ENCODE data around the gene CLASP2.

CLASP2 gene

GRCh38 chr3:33575311-33575710 lies 142.7 kb downstream of the CLASP2 start:
- Histone ChIP-seq H2BK5ac (ENCODE audit: low read length) (no peak overlapping the region), H3K9me3 (replicated peaks in 1 of 2; ENCODE audit: control insufficient read depth in 2 of 2, insufficient read depth in 1 of 2, low read depth in 1 of 2, low read length in 2 of 2) (no peaks in the 10 kb centered on the region), H2AFZ (ENCODE audit: low read length) (no peak overlapping the region), H3K4me3 (ENCODE audit: low read length in 2 of 2) (no peak overlapping the region), H3K36me3 (replicated peaks in 1 of 2; ENCODE audit: control insufficient read depth in 2 of 2, insufficient read depth in 2 of 2, low read length in 2 of 2) (peaks cover 3 to 63% of the 10 kb centered on the region in 2 donors), H3K79me1 (ENCODE audit: low read depth, low read length) (no peaks in the 10 kb centered on the region), H3K4ac (ENCODE audit: low read length) (no peak overlapping the region), H3K9ac (ENCODE audit: low read depth, low read length, poor library complexity) (no peak overlapping the region), H3K27ac (replicated peaks; ENCODE audit: low read length) (no peak overlapping the region), H3K27me3 (ENCODE audit: control insufficient read depth in 3 of 3, insufficient read depth in 3 of 3, low read depth in 1 of 3, low read length in 3 of 3) (no peaks in the 10 kb centered on the region), H4K91ac (ENCODE audit: low read depth, low read length, poor library complexity) (no peak overlapping the region), H3K23ac (ENCODE audit: low read depth, low read length, poor library complexity) (no peak overlapping the region), H2BK120ac (ENCODE audit: low read depth, low read length) (no peak overlapping the region), H2AK5ac (ENCODE audit: low read depth, low read length) (no peak overlapping the region), H3K4me1 (ENCODE audit: control insufficient read depth in 2 of 2, insufficient read depth in 1 of 2, low read depth in 1 of 2, low read length in 2 of 2) (peaks cover 6% of the 10 kb centered on the region in 2 donors), H4K8ac (ENCODE audit: low read depth, low read length) (no peak overlapping the region), H3K14ac (ENCODE audit: low read length) (no peak overlapping the region), H2BK15ac (ENCODE audit: low read length) (no peak overlapping the region), H3K18ac (ENCODE audit: low read length) (no peak overlapping the region), H2BK12ac (ENCODE audit: low read length) (no peak overlapping the region), H3K4me2 (ENCODE audit: insufficient read depth, low read length, poor library complexity, severe bottlenecking) (no peak overlapping the region)
- no peak for DNase-seq (ENCODE audit: low spot score)
- WGBS, 2 donors (ENCODE audit: extremely low coverage in 2 of 2, insufficient read length in 2 of 2, insufficient replicate concordance in 1 of 2) = no CpG with 5 or more reads among the region's 1 CpG

GRCh38 chr3:33557829-33558228 lies 160.2 kb downstream of the CLASP2 start:
- no peak overlapping the region for H4K8ac ChIP-seq (ENCODE audit: low read depth, low read length)
- H3K36me3 ChIP-seq (replicated peaks in 1 of 2; ENCODE audit: control insufficient read depth in 2 of 2, insufficient read depth in 2 of 2, low read length in 2 of 2) = peaks cover 2 to 42% of the 10 kb centered on the region in 2 donors
- no peak overlapping the region for H3K14ac ChIP-seq (ENCODE audit: low read length)
- no peak overlapping the region for H3K18ac ChIP-seq (ENCODE audit: low read length)
- no peaks in the 10 kb centered on the region for H3K27me3 ChIP-seq (ENCODE audit: control insufficient read depth in 3 of 3, insufficient read depth in 3 of 3, low read depth in 1 of 3, low read length in 3 of 3)
- H2BK5ac ChIP-seq (ENCODE audit: low read length) = no peak overlapping the region
- no peak overlapping the region for H2AK5ac ChIP-seq (ENCODE audit: low read depth, low read length)
- H3K9me3 ChIP-seq (replicated peaks in 1 of 2; ENCODE audit: control insufficient read depth in 2 of 2, insufficient read depth in 1 of 2, low read depth in 1 of 2, low read length in 2 of 2) = no peaks in the 10 kb centered on the region
- no peak overlapping the region for H2BK12ac ChIP-seq (ENCODE audit: low read length)
- H3K4ac ChIP-seq (ENCODE audit: low read length) = no peak overlapping the region
- no peak overlapping the region for H3K23ac ChIP-seq (ENCODE audit: low read depth, low read length, poor library complexity)
- H3K4me1 ChIP-seq (ENCODE audit: control insufficient read depth in 2 of 2, insufficient read depth in 1 of 2, low read depth in 1 of 2, low read length in 2 of 2) = no peaks in the 10 kb centered on the region
- DNase-seq (ENCODE audit: low spot score) = no peak
- H4K91ac ChIP-seq (ENCODE audit: low read depth, low read length, poor library complexity) = no peak overlapping the region
- no peak overlapping the region for H3K4me3 ChIP-seq (ENCODE audit: low read length in 2 of 2)
- no peak overlapping the region for H2AFZ ChIP-seq (ENCODE audit: low read length)
- no peak overlapping the region for H2BK15ac ChIP-seq (ENCODE audit: low read length)
- WGBS, 2 donors (ENCODE audit: extremely low coverage in 2 of 2, insufficient read length in 2 of 2, insufficient replicate concordance in 1 of 2) = no CpG with 5 or more reads among the region's 3 CpGs
- H3K9ac ChIP-seq (ENCODE audit: low read depth, low read length, poor library complexity) = no peak overlapping the region
- no peak overlapping the region for H3K4me2 ChIP-seq (ENCODE audit: insufficient read depth, low read length, poor library complexity, severe bottlenecking)
- H3K79me1 ChIP-seq (ENCODE audit: low read depth, low read length) = no peaks in the 10 kb centered on the region
- no peak overlapping the region for H3K27ac ChIP-seq (replicated peaks; ENCODE audit: low read length)
- no peak overlapping the region for H2BK120ac ChIP-seq (ENCODE audit: low read depth, low read length)

- no peak overlapping the region for H2BK15ac ChIP-seq (ENCODE audit: low read length)
- H2AK5ac ChIP-seq (ENCODE audit: low read depth, low read length) = no peak overlapping the region
- H2AFZ ChIP-seq (ENCODE audit: low read length) = no peak overlapping the region
- peaks cover 2 to 42% of the 10 kb centered on the region in 2 donors for H3K36me3 ChIP-seq (replicated peaks in 1 of 2; ENCODE audit: control insufficient read depth in 2 of 2, insufficient read depth in 2 of 2, low read length in 2 of 2)
- no peak overlapping the region for H4K91ac ChIP-seq (ENCODE audit: low read depth, low read length, poor library complexity)
- H3K9ac ChIP-seq (ENCODE audit: low read depth, low read length, poor library complexity) = no peak overlapping the region
- WGBS, 2 donors (ENCODE audit: extremely low coverage in 2 of 2, insufficient read length in 2 of 2, insufficient replicate concordance in 1 of 2) = no CpG with 5 or more reads among the region's 1 CpG
- H3K27me3 ChIP-seq (ENCODE audit: control insufficient read depth in 3 of 3, insufficient read depth in 3 of 3, low read depth in 1 of 3, low read length in 3 of 3) = no peaks in the 10 kb centered on the region
- no peaks in the 10 kb centered on the region for H3K79me1 ChIP-seq (ENCODE audit: low read depth, low read length)
- H2BK120ac ChIP-seq (ENCODE audit: low read depth, low read length) = no peak overlapping the region
- H4K8ac ChIP-seq (ENCODE audit: low read depth, low read length) = no peak overlapping the region
- no peaks in the 10 kb centered on the region for H3K9me3 ChIP-seq (replicated peaks in 1 of 2; ENCODE audit: control insufficient read depth in 2 of 2, insufficient read depth in 1 of 2, low read depth in 1 of 2, low read length in 2 of 2)
- no peak overlapping the region for H3K23ac ChIP-seq (ENCODE audit: low read depth, low read length, poor library complexity)
- H3K18ac ChIP-seq (ENCODE audit: low read length) = no peak overlapping the region
- no peaks in the 10 kb centered on the region for H3K4me1 ChIP-seq (ENCODE audit: control insufficient read depth in 2 of 2, insufficient read depth in 1 of 2, low read depth in 1 of 2, low read length in 2 of 2)
- H2BK12ac ChIP-seq (ENCODE audit: low read length) = no peak overlapping the region
- H3K4me3 ChIP-seq (ENCODE audit: low read length in 2 of 2) = no peak overlapping the region
- H3K14ac ChIP-seq (ENCODE audit: low read length) = no peak overlapping the region
- DNase-seq (ENCODE audit: low spot score) = no peak
- H3K4ac ChIP-seq (ENCODE audit: low read length) = no peak overlapping the region
- H2BK5ac ChIP-seq (ENCODE audit: low read length) = no peak overlapping the region
- no peak overlapping the region for H3K27ac ChIP-seq (replicated peaks; ENCODE audit: low read length)
- no peak overlapping the region for H3K4me2 ChIP-seq (ENCODE audit: insufficient read depth, low read length, poor library complexity, severe bottlenecking)
Measured at GRCh38 chr3:33557279-33557678, 160.8 kb downstream of the CLASP2 start.

GRCh38 chr3:33547101-33547500 lies 171.0 kb downstream of the CLASP2 start:
- no CpG with 5 or more reads among the region's 1 CpG for WGBS, 2 donors (ENCODE audit: extremely low coverage in 2 of 2, insufficient read length in 2 of 2, insufficient replicate concordance in 1 of 2)
- H3K4me1 ChIP-seq (ENCODE audit: control insufficient read depth in 2 of 2, insufficient read depth in 1 of 2, low read depth in 1 of 2, low read length in 2 of 2) = no peaks in the 10 kb centered on the region

More at GRCh38 chr3:33547101-33547500, 171.0 kb downstream of the CLASP2 start:
- Histone ChIP-seq H2BK5ac (ENCODE audit: low read length) (no peak overlapping the region), H3K23ac (ENCODE audit: low read depth, low read length, poor library complexity) (no peak overlapping the region), H3K9ac (ENCODE audit: low read depth, low read length, poor library complexity) (no peak overlapping the region), H3K27ac (replicated peaks; ENCODE audit: low read length) (no peak overlapping the region), H3K9me3 (replicated peaks in 1 of 2; ENCODE audit: control insufficient read depth in 2 of 2, insufficient read depth in 1 of 2, low read depth in 1 of 2, low read length in 2 of 2) (peaks cover 4 to 5% of the 10 kb centered on the region in 2 donors), H3K4me3 (ENCODE audit: low read length in 2 of 2) (no peak overlapping the region), H3K4me2 (ENCODE audit: insufficient read depth, low read length, poor library complexity, severe bottlenecking) (no peak overlapping the region), H2AK5ac (ENCODE audit: low read depth, low read length) (no peak overlapping the region), H2BK15ac (ENCODE audit: low read length) (no peak overlapping the region), H3K18ac (ENCODE audit: low read length) (no peak overlapping the region), H2AFZ (ENCODE audit: low read length) (no peak overlapping the region), H4K91ac (ENCODE audit: low read depth, low read length, poor library complexity) (no peak overlapping the region), H2BK120ac (ENCODE audit: low read depth, low read length) (no peak overlapping the region), H3K36me3 (replicated peaks in 1 of 2; ENCODE audit: control insufficient read depth in 2 of 2, insufficient read depth in 2 of 2, low read length in 2 of 2) (peaks cover 8 to 68% of the 10 kb centered on the region in 2 donors), H3K4ac (ENCODE audit: low read length) (no peak overlapping the region), H3K14ac (ENCODE audit: low read length) (no peak overlapping the region), H2BK12ac (ENCODE audit: low read length) (no peak overlapping the region), H3K79me1 (ENCODE audit: low read depth, low read length) (peaks cover 1% of the 10 kb centered on the region), H4K8ac (ENCODE audit: low read depth, low read length) (no peak overlapping the region), H3K27me3 (ENCODE audit: control insufficient read depth in 3 of 3, insufficient read depth in 3 of 3, low read depth in 1 of 3, low read length in 3 of 3) (no peaks in the 10 kb centered on the region)
- DNase-seq (ENCODE audit: low spot score) = no peak

Measured in neuronal stem cell (in vitro differentiated cells).